GM23248 (cell line): ENCODE data around the gene MVB12B. TPM values are rescaled to one million over a fixed set of nuclear protein-coding genes. Genes with fewer than 3 reads are reported as not detected.

Experiments used
- DNase-seq: peaks from one replicate; pipeline ENCODE4 v3.0.0-alpha.2; 2015
- H2AFZ ChIP-seq: fragments of 200-600 bp; sonication (generic); 2 replicates; pipeline ENCODE4 v1.6.1; 2016; ENCODE audit warnings: antibody characterized with exemption
- H3F3A ChIP-seq: fragments of 200-600 bp; sonication (generic); 2 replicates; pipeline ENCODE4 v1.6.1; 2016; ENCODE audit warnings: mild to moderate bottlenecking, antibody characterized with exemption, mixed run types; ENCODE audit not compliant: insufficient read depth
- H3K27ac ChIP-seq: fragments of 200-600 bp; sonication (generic); 2 replicates; pipeline ENCODE4 v1.5.1; 2016; ENCODE audit warnings: mild to moderate bottlenecking
- H3K27me3 ChIP-seq: fragments of 200-600 bp; sonication (generic); replicated peaks from 2 replicates; pipeline ENCODE4 v1.6.1; 2016; ENCODE audit warnings: mild to moderate bottlenecking; ENCODE audit not compliant: insufficient read depth
- H3K36me3 ChIP-seq: fragments of 200-600 bp; sonication (generic); 2 replicates; pipeline ENCODE4 v1.6.1; 2016; ENCODE audit warnings: low read depth, mild to moderate bottlenecking
- H3K4me1 ChIP-seq: fragments of 200-600 bp; sonication (generic); 2 replicates; pipeline ENCODE4 v1.6.1; 2016; ENCODE audit warnings: mild to moderate bottlenecking; ENCODE audit not compliant: insufficient read depth
- H3K4me2 ChIP-seq: fragments of 200-600 bp; sonication (generic); one replicate; pipeline ENCODE4 v1.6.1; 2016; ENCODE audit warnings: mild to moderate bottlenecking; ENCODE audit not compliant: unreplicated experiment
- H3K4me3 ChIP-seq: fragments of 200-600 bp; sonication (generic); 2 replicates; pipeline ENCODE4 v1.5.1; 2016; ENCODE audit warnings: mild to moderate bottlenecking
- H3K79me2 ChIP-seq: fragments of 200-600 bp; sonication (generic); 2 replicates; pipeline ENCODE4 v1.6.1; 2016; ENCODE audit warnings: mild to moderate bottlenecking; ENCODE audit not compliant: insufficient read depth
- H3K9ac ChIP-seq: fragments of 200-600 bp; sonication (generic); 2 replicates; pipeline ENCODE4 v1.6.1; 2016; ENCODE audit warnings: mild to moderate bottlenecking
- H3K9me2 ChIP-seq: fragments of 200-600 bp; sonication (generic); 2 replicates; pipeline ENCODE4 v1.6.1; 2016; ENCODE audit warnings: mixed run types, mild to moderate bottlenecking, moderate library complexity; ENCODE audit not compliant: insufficient read depth
- H3K9me3 ChIP-seq: fragments of 200-600 bp; sonication (generic); one replicate; pipeline ENCODE4 v1.6.1; 2017; ENCODE audit warnings: low read depth
- H4K20me1 ChIP-seq: fragments of 200-600 bp; sonication (generic); 2 replicates; pipeline ENCODE4 v1.6.0; 2016; ENCODE audit not compliant: insufficient read depth
- EZH2 ChIP-seq: fragments of 200-600 bp; sonication (generic); IDR thresholded peaks from 2 replicates; pipeline ENCODE4 v1.6.1; 2018; ENCODE audit warnings: antibody characterized with exemption, mild to moderate bottlenecking; ENCODE audit not compliant: insufficient read depth, poor library complexity, severe bottlenecking
- EZH2phosphoT487 ChIP-seq: fragments of 200-600 bp; sonication (generic); IDR thresholded peaks from 2 replicates; pipeline ENCODE4 v1.6.1; 2018; ENCODE audit warnings: antibody characterized with exemption, moderate library complexity, mild to moderate bottlenecking, low read depth; ENCODE audit not compliant: insufficient read depth
- WGBS, 2 experiments: methylation state at CpG; one replicate each; pipeline ENCODE4 v1.1.6; 2015 to 2017; ENCODE audit warnings: low lambda C conversion rate in 2 of 2, low coverage in 1 of 2; ENCODE audit errors: missing lambda C conversion rate in 2 of 2; 5-methylcytosine and 5-hydroxymethylcytosine counted together
- in situ Hi-C: fragments of 300-500 bp; cut with MboI; formaldehyde crosslinking; loops from 2 replicates; pipeline ENCODE4 v1.15.0; 2020
- polyA plus RNA-seq: library from polyadenylated mRNA; unstranded; fragments of >200 nt; fragmentation: Nextera tagmentation; extraction: Ambion mirVana; gene quantifications from 2 replicates; pipeline ENCODE4 v1.2.1, GENCODE V29; 2016
- total RNA-seq: library from RNA; depleted of rRNA; stranded (reverse); fragments of >200 nt; shearing (Covaris generic); gene quantifications from 2 replicates; pipeline ENCODE4 v1.2.3, GENCODE V29; 2014

The MVB12B gene
- total and polyA plus RNA-seq, 2 experiments from 2014 or later = 2.4 to 5.5 TPM

DNA sequence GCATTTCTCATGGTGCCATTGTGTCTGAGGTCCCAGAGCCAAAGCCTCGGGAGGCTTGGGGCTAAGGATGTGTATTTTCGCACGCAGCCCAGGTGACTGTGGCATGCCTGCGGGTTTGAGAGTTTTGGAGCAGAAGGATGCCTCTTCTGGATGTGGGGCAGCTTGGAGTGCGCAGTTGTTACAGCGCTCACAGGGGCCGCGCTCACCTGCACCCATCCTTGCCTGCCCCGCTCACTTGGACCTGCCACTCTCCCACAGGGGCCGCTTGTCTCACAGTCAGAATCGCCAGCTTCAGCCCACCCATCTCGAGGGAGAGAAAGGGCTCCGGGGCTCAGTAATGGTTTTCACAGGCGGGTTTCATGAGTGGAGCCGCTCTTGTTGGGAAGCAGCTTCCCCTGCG, 132.9 kb downstream of the MVB12B start:
- Histone ChIP-seq H3K4me3 (no peak overlapping the region), H2AFZ (no peak overlapping the region), H3K27ac (no peak overlapping the region), H3K4me2 (no peak overlapping the region), H3K36me3 (no peaks in the 10 kb centered on the region; the same call in 1 of the 2 replicates), H3K9me2 (no peaks in the 10 kb centered on the region), H3K4me1 (peaks cover 8% of the 10 kb centered on the region), H4K20me1 (no peaks in the 10 kb centered on the region), H3K9ac (no peak overlapping the region), H3K9me3 (no peaks in the 10 kb centered on the region), H3K79me2 (no peaks in the 10 kb centered on the region), H3K27me3 (no peaks in the 10 kb centered on the region), H3F3A (no peaks in the 10 kb centered on the region)
- no peak for DNase-seq
- TF ChIP-seq EZH2phosphoT487 (no peak), EZH2 (no peak)
- in situ Hi-C loops = no loop called here
- WGBS, 2 experiments = 96 to 98% methylated on average over 16 of the region's 16 CpGs

DNA sequence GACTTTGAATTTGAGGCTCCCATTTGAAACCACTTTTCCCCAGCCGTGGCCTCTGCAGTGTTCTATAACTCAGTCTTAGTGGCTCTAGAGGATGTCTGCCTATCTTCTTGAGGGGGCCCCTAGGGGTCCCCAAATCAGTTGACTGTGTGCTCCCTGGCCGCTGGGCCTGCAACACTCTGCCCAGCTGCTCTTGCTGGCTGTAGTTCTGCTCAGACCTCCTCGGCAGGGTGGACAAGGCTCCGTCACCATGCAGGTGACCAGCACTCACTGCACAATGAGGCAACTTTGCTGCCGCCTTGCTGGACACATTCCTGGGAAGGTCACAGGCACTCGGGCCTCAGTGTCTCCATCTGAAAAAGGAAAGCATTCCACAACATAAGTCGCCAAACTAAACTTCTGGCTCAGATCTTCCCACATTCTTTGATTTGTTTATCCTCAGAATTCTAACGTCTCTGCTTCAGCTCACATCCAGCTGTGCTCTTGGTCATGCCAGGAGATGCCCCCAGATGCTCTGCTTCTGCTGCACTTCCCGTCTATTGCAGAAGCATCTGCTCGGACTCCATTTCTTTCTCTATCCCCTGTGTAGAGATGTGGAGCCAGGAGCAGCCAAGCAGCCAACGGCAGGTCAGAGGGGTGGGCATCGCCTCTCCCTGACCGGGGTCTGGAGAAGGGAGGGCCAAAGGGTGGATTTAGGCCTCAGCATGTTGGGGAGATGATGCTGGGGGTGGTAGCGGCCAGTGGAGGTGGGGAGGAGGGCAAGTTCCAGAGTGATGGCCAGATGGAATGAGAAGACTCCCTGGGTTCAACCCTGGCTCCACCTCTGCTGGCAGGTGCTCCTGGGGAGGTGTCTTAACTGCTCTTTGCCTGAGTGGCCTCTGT, 133.6 kb downstream of the MVB12B start:
- Histone ChIP-seq H3K27ac (no peak overlapping the region), H3K27me3 (no peaks in the 10 kb centered on the region), H3K9me3 (no peaks in the 10 kb centered on the region), H4K20me1 (no peaks in the 10 kb centered on the region), H2AFZ (no peak overlapping the region), H3K4me2 (no peak overlapping the region), H3K4me3 (no peak overlapping the region), H3K36me3 (no peaks in the 10 kb centered on the region; the same call in 1 of the 2 replicates), H3K4me1 (peaks cover 8% of the 10 kb centered on the region), H3K79me2 (no peaks in the 10 kb centered on the region), H3K9me2 (no peaks in the 10 kb centered on the region), H3F3A (no peaks in the 10 kb centered on the region), H3K9ac (no peak overlapping the region)
- DNase-seq = no peak
- TF ChIP-seq EZH2 = no peak
- no peak for TF ChIP-seq EZH2phosphoT487
- 58 to 66% methylated on average over 14 of the region's 14 CpGs for WGBS, 2 experiments
- in situ Hi-C loops = no loop called here

- no peak for DNase-seq
- Histone ChIP-seq H3K79me2 (no peaks in the 10 kb centered on the region), H3K9me3 (no peaks in the 10 kb centered on the region), H4K20me1 (no peaks in the 10 kb centered on the region), H3K9ac (no peak overlapping the region), H2AFZ (no peak overlapping the region), H3K27ac (no peak overlapping the region), H3K9me2 (no peaks in the 10 kb centered on the region), H3F3A (no peaks in the 10 kb centered on the region), H3K4me1 (peaks cover 7% of the 10 kb centered on the region), H3K4me3 (no peak overlapping the region), H3K4me2 (no peak overlapping the region), H3K36me3 (no peaks in the 10 kb centered on the region; the same call in 1 of the 2 replicates), H3K27me3 (no peaks in the 10 kb centered on the region)
- in situ Hi-C loops = no loop called here
- WGBS, 2 experiments = 96 to 97% methylated on average over 8 of the region's 8 CpGs
- TF ChIP-seq EZH2 (no peak), EZH2phosphoT487 (no peak)
Measured at GRCh38 chr9:126461029-126461428, 134.4 kb downstream of the MVB12B start.

DNA sequence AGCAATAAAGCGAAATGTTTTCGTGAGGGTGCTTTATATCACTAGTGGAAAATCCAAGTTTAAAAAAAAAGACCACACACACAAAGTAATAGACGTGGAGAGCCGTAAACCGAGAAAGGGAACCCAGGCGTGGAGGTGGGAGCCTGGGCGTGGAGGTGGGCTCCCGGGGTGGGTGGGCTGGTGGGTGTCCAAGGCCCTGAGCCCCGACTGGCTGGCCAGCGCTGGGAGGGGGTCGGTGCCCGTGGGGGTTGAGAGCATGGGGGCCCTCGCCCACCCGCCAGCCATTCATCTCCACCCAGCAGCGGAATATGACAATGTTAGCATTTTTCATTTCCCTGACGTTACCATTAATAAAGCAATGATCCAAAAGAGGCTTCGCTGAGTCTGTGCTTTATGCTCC, 135.0 kb downstream of the MVB12B start:
- Histone ChIP-seq H3F3A (no peaks in the 10 kb centered on the region), H3K79me2 (no peaks in the 10 kb centered on the region), H3K9me2 (no peaks in the 10 kb centered on the region), H3K36me3 (no peaks in the 10 kb centered on the region; the same call in 1 of the 2 replicates), H3K27ac (no peak overlapping the region), H3K4me2 (no peak overlapping the region), H3K4me1 (peaks cover under 1% of the 10 kb centered on the region; the same call in 1 of the 2 replicates), H3K4me3 (no peak overlapping the region), H3K27me3 (no peaks in the 10 kb centered on the region), H4K20me1 (no peaks in the 10 kb centered on the region), H2AFZ (no peak overlapping the region), H3K9me3 (no peaks in the 10 kb centered on the region), H3K9ac (no peak overlapping the region)
- TF ChIP-seq EZH2 (no peak), EZH2phosphoT487 (no peak)
- 92 to 95% methylated on average over 13 to 17 of the region's 17 CpGs for WGBS, 2 experiments
- DNase-seq = no peak
- in situ Hi-C loops = no loop called here
